ENCODE data around the gene CIT.

DNA sequence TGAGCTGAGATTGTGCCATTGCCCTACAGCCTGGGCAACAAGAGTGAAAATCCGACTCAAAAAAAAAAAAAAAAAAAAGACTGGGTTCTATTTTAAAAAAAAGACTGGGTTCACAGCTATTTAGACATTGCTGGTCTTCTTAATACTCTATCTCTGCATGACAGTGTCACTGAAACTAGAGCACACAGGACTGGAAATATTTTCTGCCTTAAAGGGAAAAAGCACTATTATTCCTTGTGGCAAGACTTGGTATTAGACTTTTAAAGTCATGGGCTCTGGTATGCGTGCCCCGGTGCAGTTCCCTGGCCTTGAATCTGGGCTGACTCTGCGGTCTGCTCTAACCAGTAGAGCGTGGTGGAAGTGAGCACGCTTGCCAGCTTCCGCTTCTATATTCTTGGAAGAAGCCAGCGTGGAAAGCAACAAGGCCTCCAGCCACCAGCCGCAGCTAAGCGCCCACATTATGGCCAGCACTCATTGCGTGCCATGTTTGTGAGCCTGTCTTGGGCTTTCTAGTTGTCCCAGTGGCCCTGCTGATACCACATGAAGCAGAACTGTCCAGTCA, 177.8 kb downstream of the CIT start:
- TF ChIP-seq, protein P1, sequence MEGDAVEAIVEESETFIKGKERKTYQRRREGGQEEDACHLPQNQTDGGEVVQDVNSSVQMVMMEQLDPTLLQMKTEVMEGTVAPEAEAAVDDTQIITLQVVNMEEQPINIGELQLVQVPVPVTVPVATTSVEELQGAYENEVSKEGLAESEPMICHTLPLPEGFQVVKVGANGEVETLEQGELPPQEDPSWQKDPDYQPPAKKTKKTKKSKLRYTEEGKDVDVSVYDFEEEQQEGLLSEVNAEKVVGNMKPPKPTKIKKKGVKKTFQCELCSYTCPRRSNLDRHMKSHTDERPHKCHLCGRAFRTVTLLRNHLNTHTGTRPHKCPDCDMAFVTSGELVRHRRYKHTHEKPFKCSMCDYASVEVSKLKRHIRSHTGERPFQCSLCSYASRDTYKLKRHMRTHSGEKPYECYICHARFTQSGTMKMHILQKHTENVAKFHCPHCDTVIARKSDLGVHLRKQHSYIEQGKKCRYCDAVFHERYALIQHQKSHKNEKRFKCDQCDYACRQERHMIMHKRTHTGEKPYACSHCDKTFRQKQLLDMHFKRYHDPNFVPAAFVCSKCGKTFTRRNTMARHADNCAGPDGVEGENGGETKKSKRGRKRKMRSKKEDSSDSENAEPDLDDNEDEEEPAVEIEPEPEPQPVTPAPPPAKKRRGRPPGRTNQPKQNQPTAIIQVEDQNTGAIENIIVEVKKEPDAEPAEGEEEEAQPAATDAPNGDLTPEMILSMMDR (IDR thresholded peaks at IDR 0.05), result no peak
- TF ChIP-seq EZH2 (IDR thresholded peaks at IDR 0.05), result no peak

All from neural progenitor cell (in vitro differentiated cells).